B cell (primary cell): Measurements from ENCODE around the gene LYZ. TPM values are rescaled to one million over a fixed set of nuclear protein-coding genes. Genes with fewer than 3 reads are reported as not detected.

ENCODE experiments used
- ATAC-seq: fragments of 200-7000 bp; cut with Tn5 transposase; one replicate; pipeline ENCODE4 v1.10.0; 2021; ENCODE audit warnings: low read depth, mild to moderate bottlenecking, moderate number of reproducible peaks, moderate library complexity
- CTCF ChIA-PET: fragments of 350-600 bp; sonication (Branson Sonifier 250); formaldehyde crosslinking; loops from one replicate; lab custom pipeline; 2021; ENCODE audit warnings: antibody characterized with exemption, inconsistent platforms; lab: Charles Lee
- POLR2A ChIA-PET: fragments of 350-600 bp; sonication (Branson Sonifier 250); formaldehyde crosslinking; loops from one replicate; lab custom pipeline; 2021; ENCODE audit warnings: antibody characterized with exemption; lab: Charles Lee
- DNase-seq: peaks from one replicate; pipeline ENCODE4 v3.0.0; 2013
- H2AFZ ChIP-seq: 2 replicates; pipeline ENCODE4 v1.6.1; 2012; ENCODE audit warnings: mild to moderate bottlenecking, low read depth, low read length; ENCODE audit not compliant: insufficient read depth, poor library complexity, severe bottlenecking
- H3K27ac ChIP-seq, 2 donors: 1 replicate in 1 of 2; 2 replicates in 1 of 2; pipeline ENCODE4 v1.5.1; 2012 to 2013; ENCODE audit warnings: low read length in 2 of 2, mild to moderate bottlenecking in 2 of 2, moderate library complexity in 1 of 2
- H3K27me3 ChIP-seq, 4 experiments: fragments of 200-600 bp in 1 of 4; sonication (generic) in 1 of 4; replicated peaks in 1 of 4; 1 replicate in 2 of 4; 2 replicates in 2 of 4; pipeline versions ENCODE4 v1.6.1 to v1.7.0; 2013 to 2016; ENCODE audit warnings: low read length in 3 of 4, mild to moderate bottlenecking in 2 of 4, mixed read lengths in 1 of 4, moderate library complexity in 1 of 4; ENCODE audit not compliant: insufficient read depth in 4 of 4, control insufficient read depth in 3 of 4; ENCODE audit errors: control extremely low read depth in 1 of 4
- H3K36me3 ChIP-seq, 2 experiments: replicated peaks in 1 of 2; 1 replicate in 1 of 2; 2 replicates in 1 of 2; pipeline versions ENCODE4 v1.6.1 to v1.7.1; 2013; ENCODE audit warnings: low read length in 1 of 2; ENCODE audit not compliant: insufficient read depth in 2 of 2, control insufficient read depth in 1 of 2; ENCODE audit errors: control extremely low read depth in 1 of 2, extremely low read depth in 1 of 2
- H3K4me1 ChIP-seq, 2 donors: fragments of 200-600 bp in 1 of 2; sonication (generic) in 1 of 2; 1 replicate in 1 of 2; 2 replicates in 1 of 2; pipeline versions ENCODE4 v1.5.1 to v1.6.1; 2013 to 2017; ENCODE audit warnings: low read length in 2 of 2; ENCODE audit not compliant: control insufficient read depth in 2 of 2, insufficient read depth in 2 of 2
- H3K4me2 ChIP-seq: replicated peaks from 2 replicates; pipeline ENCODE3; 2012; ENCODE audit warnings: mild to moderate bottlenecking, low read depth, low read length; ENCODE audit not compliant: poor library complexity, severe bottlenecking
- H3K4me3 ChIP-seq, 5 experiments: fragments of 200-600 bp in 1 of 5; sonication (generic) in 1 of 5; 1 replicate in 3 of 5; 2 replicates in 2 of 5; pipeline versions ENCODE4 v1.5.1 to v1.7.0; 2011 to 2016; ENCODE audit warnings: low read length in 4 of 5, mild to moderate bottlenecking in 4 of 5, low read depth in 2 of 5, control low read depth in 1 of 5, moderate library complexity in 1 of 5; ENCODE audit not compliant: insufficient read depth in 1 of 5; ENCODE audit errors: control extremely low read depth in 1 of 5, extremely low read depth in 1 of 5
- H3K79me2 ChIP-seq: fragments of 200-600 bp; sonication (generic); one replicate; pipeline ENCODE4 v1.6.0; 2016; ENCODE audit warnings: low read length; ENCODE audit not compliant: control insufficient read depth, insufficient read depth
- H3K9ac ChIP-seq: fragments of 200-600 bp; sonication (generic); 2 replicates; pipeline ENCODE4 v1.6.1; 2017; ENCODE audit warnings: mild to moderate bottlenecking, low read length, moderate library complexity
- H3K9me3 ChIP-seq, 3 donors: one replicate each; pipeline versions ENCODE4 v1.6.1 to v1.7.1; 2013; ENCODE audit warnings: low read length in 2 of 3; ENCODE audit not compliant: control insufficient read depth in 2 of 3, insufficient read depth in 1 of 3; ENCODE audit errors: control extremely low read depth in 1 of 3
- H4K20me1 ChIP-seq: 2 replicates; pipeline ENCODE4 v1.6.0; 2012; ENCODE audit warnings: mild to moderate bottlenecking, low read length; ENCODE audit not compliant: insufficient read depth, control insufficient read depth, poor library complexity, severe bottlenecking
- H3K27ac Mint-ChIP-seq: one replicate; pipeline ENCODE4 v1.8.0; 2021; ENCODE audit warnings: mixed read lengths
- H3K27me3 Mint-ChIP-seq: one replicate; pipeline ENCODE4 v1.8.0; 2021; ENCODE audit warnings: mixed read lengths
- H3K4me1 Mint-ChIP-seq: one replicate; pipeline ENCODE4 v1.8.0; 2021; ENCODE audit warnings: mixed read lengths
- H3K4me3 Mint-ChIP-seq: one replicate; pipeline ENCODE4 v1.8.0; 2021; ENCODE audit warnings: mixed read lengths
- H3K9me3 Mint-ChIP-seq: one replicate; pipeline ENCODE4 v1.8.0; 2022; ENCODE audit warnings: mixed read lengths; ENCODE audit not compliant: insufficient read depth
- EZH2 ChIP-seq: IDR thresholded peaks from 2 replicates; pipeline ENCODE4 v1.6.1; 2012; ENCODE audit warnings: borderline replicate concordance, low read depth, mild to moderate bottlenecking, moderate library complexity, low read length; ENCODE audit not compliant: insufficient read depth, poor library complexity, severe bottlenecking
- whole genome bisulfite sequencing: methylation state at CpG from one replicate; pipeline ENCODE4 v1.1.5; 2013; ENCODE audit warnings: missing lambda C conversion rate; ENCODE audit not compliant: insufficient coverage; 5-methylcytosine and 5-hydroxymethylcytosine counted together
- intact Hi-C: fragments of 100-400 bp; cut with micrococcal nuclease; formaldehyde crosslinking; loops from one replicate; pipeline ENCODE4 v1.10.0; 2022
- polyA plus RNA-seq: library from polyadenylated mRNA; depleted of rRNA; stranded (reverse); fragments of >200 nt; gene quantifications from 2 replicates; pipeline ENCODE4 v1.2.3, GENCODE V29; 2012
- total RNA-seq, 2 donors: library from RNA; stranded (reverse); fragments of 120-200 nt in 1 of 2; gene quantifications; 1 replicate in 1 of 2; 2 replicates in 1 of 2; pipeline versions ENCODE4 v1.2.3 to v1.2.4, GENCODE V29; 2013 to 2022
- TF ChIP-seq, protein P1 (sequence below): fragments of 200-600 bp; IDR thresholded peaks from one replicate; pipeline ENCODE4 v1.8.0; 2022; ENCODE audit warnings: antibody characterized with exemption, mild to moderate bottlenecking

LYZ gene
- total and polyA plus RNA-seq, 2 donors (not counting 1 experiment from before 2014, with no cell fraction given): 8.5 to 22.7 TPM

DNA sequence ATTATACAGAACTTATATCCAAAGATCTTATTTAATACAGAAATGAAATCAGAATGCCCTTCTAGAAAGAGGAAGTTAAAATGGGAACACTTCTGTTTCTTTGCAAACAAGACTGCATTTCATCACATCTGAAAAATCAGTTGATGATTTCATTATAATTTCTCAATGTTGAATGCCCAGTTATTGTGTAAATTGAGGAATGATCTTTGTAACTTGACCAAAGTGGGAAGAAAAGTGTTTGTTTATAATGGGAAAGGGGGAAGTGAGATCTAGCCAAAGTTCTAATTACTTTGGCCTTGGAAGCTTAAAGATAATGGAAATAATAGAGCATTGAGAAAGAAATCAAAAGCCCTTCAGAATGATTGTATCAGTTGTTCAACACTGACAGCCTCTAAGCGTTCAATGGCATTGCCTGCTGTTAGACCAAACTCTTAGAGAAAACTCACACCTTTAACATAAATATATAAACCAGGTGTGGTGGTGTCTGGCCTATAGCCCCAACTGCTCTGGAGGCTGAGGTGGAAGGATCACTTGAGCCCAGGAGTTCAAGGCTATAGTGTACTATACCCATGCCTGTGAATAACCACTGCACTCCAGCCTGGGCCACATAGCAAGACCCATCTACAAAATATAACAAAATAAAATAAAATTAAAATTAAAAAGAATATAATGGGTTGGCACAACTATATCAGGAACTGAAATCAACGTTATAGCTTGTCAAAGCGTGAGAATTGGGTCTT is 9.9 kb upstream of the LYZ start:
- H3K27ac ChIP-seq: peak overlapping the region; percentile 50 to 77
- H3K9ac ChIP-seq: no peak overlapping the region
- ChIA-PET CTCF (interaction anchor here (1.0 to 6.8 kb wide), 5 partner anchors 8 to 232 kb away, joined by 3 to 31 read pairs (median 5); no protein-coding TSS in a partner anchor), POLR2A (no interaction called here)
- TF ChIP-seq EZH2: no peak
- TF ChIP-seq, protein P1, sequence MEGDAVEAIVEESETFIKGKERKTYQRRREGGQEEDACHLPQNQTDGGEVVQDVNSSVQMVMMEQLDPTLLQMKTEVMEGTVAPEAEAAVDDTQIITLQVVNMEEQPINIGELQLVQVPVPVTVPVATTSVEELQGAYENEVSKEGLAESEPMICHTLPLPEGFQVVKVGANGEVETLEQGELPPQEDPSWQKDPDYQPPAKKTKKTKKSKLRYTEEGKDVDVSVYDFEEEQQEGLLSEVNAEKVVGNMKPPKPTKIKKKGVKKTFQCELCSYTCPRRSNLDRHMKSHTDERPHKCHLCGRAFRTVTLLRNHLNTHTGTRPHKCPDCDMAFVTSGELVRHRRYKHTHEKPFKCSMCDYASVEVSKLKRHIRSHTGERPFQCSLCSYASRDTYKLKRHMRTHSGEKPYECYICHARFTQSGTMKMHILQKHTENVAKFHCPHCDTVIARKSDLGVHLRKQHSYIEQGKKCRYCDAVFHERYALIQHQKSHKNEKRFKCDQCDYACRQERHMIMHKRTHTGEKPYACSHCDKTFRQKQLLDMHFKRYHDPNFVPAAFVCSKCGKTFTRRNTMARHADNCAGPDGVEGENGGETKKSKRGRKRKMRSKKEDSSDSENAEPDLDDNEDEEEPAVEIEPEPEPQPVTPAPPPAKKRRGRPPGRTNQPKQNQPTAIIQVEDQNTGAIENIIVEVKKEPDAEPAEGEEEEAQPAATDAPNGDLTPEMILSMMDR: no peak
- peak overlapping the region; percentile 44 for H3K4me2 ChIP-seq
- H3K9me3 ChIP-seq: no peaks in the 10 kb centered on the region
- no CpG with 5 or more reads among the region's 3 CpGs for WGBS
- intact Hi-C loops: loop anchor here (5.0 to 10.0 kb wide), 2 partner anchors 46 to 93 kb away; no protein-coding TSS in a partner anchor
- no peaks in the 10 kb centered on the region for H3K79me2 ChIP-seq
- H3K9me3 Mint-ChIP-seq: no peaks in the 10 kb centered on the region
- H3K27me3 ChIP-seq: no peaks in the 10 kb centered on the region
- no peaks in the 10 kb centered on the region for H4K20me1 ChIP-seq
- peak overlapping the region; percentile 56 for H2AFZ ChIP-seq
- H3K4me1 ChIP-seq: peaks cover 17 to 18% of the 10 kb centered on the region in 2 donors
- H3K4me1 Mint-ChIP-seq: peaks cover 18% of the 10 kb centered on the region
- H3K4me3 ChIP-seq: no peak overlapping the region
- peak overlapping the region; percentile 35 for H3K4me3 Mint-ChIP-seq
- no peaks in the 10 kb centered on the region for H3K27me3 Mint-ChIP-seq
- DNase-seq (peak; percentile 45), ATAC-seq (peak; percentile 53)
- no peaks in the 10 kb centered on the region for H3K36me3 ChIP-seq
- peak overlapping the region; percentile 90 for H3K27ac Mint-ChIP-seq

GRCh38 chr12:69338936-69339335 is 9.2 kb upstream of the LYZ start:
- H3K36me3 ChIP-seq: no peaks in the 10 kb centered on the region
- no peak overlapping the region for H3K4me3 Mint-ChIP-seq
- no peaks in the 10 kb centered on the region for H3K79me2 ChIP-seq
- H2AFZ ChIP-seq: peak overlapping the region; percentile 14
- ChIA-PET CTCF (interaction anchor here (1.0 to 6.8 kb wide), 4 partner anchors 8 to 232 kb away, joined by 3 to 31 read pairs (median 5); no protein-coding TSS in a partner anchor), POLR2A (no interaction called here)
- DNase-seq: no peak
- peaks cover 17 to 18% of the 10 kb centered on the region in 2 donors for H3K4me1 ChIP-seq
- intact Hi-C loops: loop anchor here (5.0 to 10.0 kb wide), 2 partner anchors 47 to 94 kb away; no protein-coding TSS in a partner anchor
- no peaks in the 10 kb centered on the region for H3K9me3 Mint-ChIP-seq
- H3K4me2 ChIP-seq: no peak overlapping the region
- H3K4me1 Mint-ChIP-seq: peaks cover 18% of the 10 kb centered on the region
- peaks cover 0 to 3% (median 0%) of the 10 kb centered on the region in 4 experiments for H3K27me3 ChIP-seq
- no peaks in the 10 kb centered on the region for H3K27me3 Mint-ChIP-seq
- no peak overlapping the region for H3K4me3 ChIP-seq
- TF ChIP-seq, protein P1: no peak
- TF ChIP-seq EZH2: no peak
- no peak overlapping the region for H3K9ac ChIP-seq
- peak overlapping the region; percentile 50 to 77 for H3K27ac ChIP-seq
- H3K9me3 ChIP-seq: no peaks in the 10 kb centered on the region
- H3K27ac Mint-ChIP-seq: peak overlapping the region; percentile 81
- no peaks in the 10 kb centered on the region for H4K20me1 ChIP-seq
- no peak for ATAC-seq
